ENCODE measurements around the gene ZNF497.

Gene ZNF497

GRCh38 chr19:58357481-58358145 lies 4.9 kb downstream of the ZNF497 start:
- Histone ChIP-seq H3K4me1 (no peaks in the 10 kb centered on the region), H3K9me3 (no peaks in the 10 kb centered on the region), H3K4me3 (ENCODE audit: low read depth, low read length) (no peak overlapping the region), H3K27me3 (no peaks in the 10 kb centered on the region), H3K36me3 (no peaks in the 10 kb centered on the region)
- DNase-seq: no peak
- TF ChIP-seq CTCF (IDR thresholded peaks at IDR 0.05; ENCODE audit: low read depth, low read length): no peak

GRCh38 chr19:58356766-58357480 lies 5.6 kb downstream of the ZNF497 start:
- no peaks in the 10 kb centered on the region for H3K36me3 ChIP-seq
- no peaks in the 10 kb centered on the region for H3K9me3 ChIP-seq
- TF ChIP-seq CTCF (IDR thresholded peaks at IDR 0.05; ENCODE audit: low read depth, low read length): no peak
- no peak for DNase-seq
- no peak overlapping the region for H3K4me3 ChIP-seq (ENCODE audit: low read depth, low read length)
- no peaks in the 10 kb centered on the region for H3K4me1 ChIP-seq
- no peaks in the 10 kb centered on the region for H3K27me3 ChIP-seq

- no peak for DNase-seq
- no peaks in the 10 kb centered on the region for H3K9me3 ChIP-seq
- H3K36me3 ChIP-seq: peaks cover 2% of the 10 kb centered on the region; the same call in 1 of the 2 replicates
- H3K4me3 ChIP-seq (ENCODE audit: low read depth, low read length): no peak overlapping the region
- no peaks in the 10 kb centered on the region for H3K4me1 ChIP-seq
- no peak for TF ChIP-seq CTCF (IDR thresholded peaks at IDR 0.05; ENCODE audit: low read depth, low read length)
- no peaks in the 10 kb centered on the region for H3K27me3 ChIP-seq
Observed at GRCh38 chr19:58355908-58356765, 6.4 kb downstream of the ZNF497 start.

GRCh38 chr19:58355215-58355796 lies 7.2 kb downstream of the ZNF497 start:
- no peak for TF ChIP-seq CTCF (IDR thresholded peaks at IDR 0.05; ENCODE audit: low read depth, low read length)
- no peak for DNase-seq
- Histone ChIP-seq H3K27me3 (no peaks in the 10 kb centered on the region), H3K4me3 (ENCODE audit: low read depth, low read length) (no peak overlapping the region), H3K36me3 (peaks cover 2% of the 10 kb centered on the region; the same call in 1 of the 2 replicates), H3K4me1 (no peaks in the 10 kb centered on the region), H3K9me3 (no peaks in the 10 kb centered on the region)

GRCh38 chr19:58354478-58355030 lies 8.0 kb downstream of the ZNF497 start:
- peaks cover 2% of the 10 kb centered on the region; the same call in 1 of the 2 replicates for H3K36me3 ChIP-seq
- H3K9me3 ChIP-seq: no peaks in the 10 kb centered on the region
- no peak for DNase-seq
- no peaks in the 10 kb centered on the region for H3K4me1 ChIP-seq
- TF ChIP-seq CTCF (IDR thresholded peaks at IDR 0.05; ENCODE audit: low read depth, low read length): no peak
- no peak overlapping the region for H3K4me3 ChIP-seq (ENCODE audit: low read depth, low read length)
- no peaks in the 10 kb centered on the region for H3K27me3 ChIP-seq

Data from BE2C (cell line).